H1 (cell line): ENCODE results near the gene RBP3. TPM values are rescaled to one million over a fixed set of nuclear protein-coding genes. Genes with fewer than 3 reads are reported as not detected.

Experiments used
- ASH2L ChIP-seq: fragments of 200-600, 300-600 bp; sonication (generic); IDR thresholded peaks from one replicate; pipeline ENCODE4 v1.7.1; 2017; ENCODE audit warnings: low read length
- CHD2 ChIP-seq: IDR thresholded peaks from 2 replicates; pipeline ENCODE4 v1.6.1; 2012; ENCODE audit warnings: low read length, improper control_type of control experiment
- EP300 ChIP-seq, 2 experiments: IDR thresholded peaks; 1 replicate in 1 of 2; 2 replicates in 1 of 2; pipeline ENCODE4 v1.6.1; 2011 to 2012; ENCODE audit warnings: low read depth in 2 of 2, low read length in 2 of 2, mild to moderate bottlenecking in 2 of 2, borderline replicate concordance in 1 of 2, inconsistent platforms in 1 of 2, moderate library complexity in 1 of 2
- FOSL1 ChIP-seq: IDR thresholded peaks from 2 replicates; pipeline ENCODE4 v1.6.1; 2011; ENCODE audit warnings: mild to moderate bottlenecking, low read depth, low read length, moderate library complexity; ENCODE audit not compliant: insufficient read depth
- KDM1A ChIP-seq: fragments of 200-600, 300-600 bp; sonication (generic); IDR thresholded peaks from 2 replicates; pipeline ENCODE4 v1.7.1; 2016; ENCODE audit warnings: mild to moderate bottlenecking, low read length, borderline replicate concordance
- SIRT6 ChIP-seq: IDR thresholded peaks from one replicate; pipeline ENCODE4 v1.7.1; 2012; ENCODE audit warnings: low read length, inconsistent platforms
- TCF12 ChIP-seq: IDR thresholded peaks from 2 replicates; pipeline ENCODE4 v1.6.1; 2011; ENCODE audit warnings: low read depth, mild to moderate bottlenecking, low read length
- YY1 ChIP-seq: IDR thresholded peaks from 2 replicates; pipeline ENCODE4 v1.6.1; 2011; ENCODE audit warnings: low read depth, mild to moderate bottlenecking, low read length
- polyA plus RNA-seq, 7 experiments: library from polyadenylated mRNA; depleted of rRNA in 3 of 7; stranded (reverse) in 5 of 7; unstranded in 2 of 7; fragments of >200 nt in 5 of 7; fragments of 200-250 nt in 2 of 7; gene quantifications; 1 replicate in 5 of 7; 2 replicates in 1 of 7; 4 replicates in 1 of 7; pipeline versions ENCODE4 v1.2.1 to v1.2.3, GENCODE V29; 2011 to 2013; ENCODE audit warnings: missing spikeins in 2 of 7, mixed read lengths in 2 of 7
- total RNA-seq: library from RNA; stranded (reverse); fragmentation: NEBNext Ultra II Directional; extraction: Animal tissue kit (Norgen Biotek cat#: 25700); gene quantifications from 2 replicates; pipeline ENCODE4 v1.2.1, GENCODE V29; 2021
- TF ChIP-seq, protein P1 (sequence below), 3 experiments: IDR thresholded peaks; 1 replicate in 2 of 3; 2 replicates in 1 of 3; pipeline versions ENCODE4 v1.5.1 to v1.6.1; 2011; ENCODE audit warnings: low read length in 3 of 3, mild to moderate bottlenecking in 3 of 3, inconsistent platforms in 2 of 3, low read depth in 1 of 3, moderate library complexity in 1 of 3; ENCODE audit not compliant: insufficient read depth in 1 of 3; ENCODE audit errors: control extremely low read depth in 1 of 3

RBP3 gene
- total and polyA plus RNA-seq, 2 of the 8 experiments (the other 6 are each of a cell fraction or from before 2014, with no cell fraction given) = not detected

DNA sequence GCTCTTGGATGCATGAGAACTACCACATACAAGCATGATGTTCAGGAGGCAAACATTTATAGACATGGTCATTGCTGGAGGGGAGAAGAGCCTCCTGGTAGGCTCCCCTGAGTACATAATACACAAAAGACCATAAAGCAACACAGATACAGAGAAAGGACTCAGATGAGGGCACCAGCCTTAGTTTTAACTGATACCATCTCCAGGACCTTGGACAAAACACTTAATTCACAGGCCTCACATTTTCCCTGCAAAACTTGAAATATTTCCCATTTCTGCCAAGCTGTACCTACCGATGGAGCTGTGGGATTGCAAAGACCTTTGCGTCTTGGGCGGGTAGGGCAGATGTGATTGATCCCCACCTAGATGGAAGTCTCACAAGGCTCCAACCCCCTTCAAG lies 52.6 kb downstream of the RBP3 start (continued):
- TF ChIP-seq, protein P1, sequence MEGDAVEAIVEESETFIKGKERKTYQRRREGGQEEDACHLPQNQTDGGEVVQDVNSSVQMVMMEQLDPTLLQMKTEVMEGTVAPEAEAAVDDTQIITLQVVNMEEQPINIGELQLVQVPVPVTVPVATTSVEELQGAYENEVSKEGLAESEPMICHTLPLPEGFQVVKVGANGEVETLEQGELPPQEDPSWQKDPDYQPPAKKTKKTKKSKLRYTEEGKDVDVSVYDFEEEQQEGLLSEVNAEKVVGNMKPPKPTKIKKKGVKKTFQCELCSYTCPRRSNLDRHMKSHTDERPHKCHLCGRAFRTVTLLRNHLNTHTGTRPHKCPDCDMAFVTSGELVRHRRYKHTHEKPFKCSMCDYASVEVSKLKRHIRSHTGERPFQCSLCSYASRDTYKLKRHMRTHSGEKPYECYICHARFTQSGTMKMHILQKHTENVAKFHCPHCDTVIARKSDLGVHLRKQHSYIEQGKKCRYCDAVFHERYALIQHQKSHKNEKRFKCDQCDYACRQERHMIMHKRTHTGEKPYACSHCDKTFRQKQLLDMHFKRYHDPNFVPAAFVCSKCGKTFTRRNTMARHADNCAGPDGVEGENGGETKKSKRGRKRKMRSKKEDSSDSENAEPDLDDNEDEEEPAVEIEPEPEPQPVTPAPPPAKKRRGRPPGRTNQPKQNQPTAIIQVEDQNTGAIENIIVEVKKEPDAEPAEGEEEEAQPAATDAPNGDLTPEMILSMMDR (IDR thresholded peaks at IDR 0.05; ENCODE audit: control extremely low read depth in 1 of 3, insufficient read depth in 1 of 3, low read depth in 1 of 3, low read length in 3 of 3) = no peak
- TF ChIP-seq YY1 (no peak), ASH2L (no peak), CHD2 (no peak), TCF12 (no peak), EP300 (IDR thresholded peaks at IDR 0.05; ENCODE audit: borderline replicate concordance in 1 of 2, low read depth in 2 of 2, low read length in 2 of 2) (no peak), FOSL1 (no peak), KDM1A (no peak), SIRT6 (no peak)
